ENCODE results near the gene CRABP2.

- TF ChIP-seq CTCF (IDR thresholded peaks at IDR 0.05) (peak in 4 of 6 experiments; percentile 26 to 55 (median 46)), EP300 (IDR thresholded peaks at IDR 0.05) (no peak), POLR2A (IDR thresholded peaks at IDR 0.05) (peak in 1 of 4 donors; percentile 45), POLR2AphosphoS5 (IDR thresholded peaks at IDR 0.05) (peak in 1 of 2 donors; percentile 28)
Observed at GRCh38 chr1:156750711-156751450, 45.5 kb upstream of the CRABP2 start.

Measured in upper lobe of left lung (tissue), 4 donors.